HUDEP-2 (cell line): ENCODE results near the gene IGLL1.
A peak's percentile ranks its signal among the peaks of the same experiment; 100 is the strongest.
"Not testable (repeated sequence)": the region's sequence is repeated elsewhere in the genome, so short reads cannot be mapped to it uniquely, and the experiment has no call there.

Experiments
- DNase-seq, 76 experiments: peaks; one replicate each; lab custom pipeline; 2025; ENCODE audit not compliant: unreplicated experiment in 76 of 76; lab: John Stamatoyannopoulos, UW

IGLL1 gene

GRCh38 chr22:23579870-23580575 lies at the start of gene IGLL1:
Gene IGLL1, minus strand, starts transcription at chr22:23580290. Its CDS starts 100 bp downstream, at chr22:23580190.
- no peak for DNase-seq

GRCh38 chr22:23628056-23628743 lies 48.1 kb upstream of the IGLL1 start:
- DNase-seq, result not testable (repeated sequence)

- DNase-seq, result peak in 63 of 76 experiments; percentile 7 to 73 (median 45)
Measured at GRCh38 chr22:23627401-23628055, 47.4 kb upstream of the IGLL1 start.

GRCh38 chr22:23626286-23626975 lies 46.3 kb upstream of the IGLL1 start:
- DNase-seq, result no peak

GRCh38 chr22:23622634-23623033 lies 42.5 kb upstream of the IGLL1 start:
- no peak for DNase-seq

- DNase-seq, result not testable (repeated sequence)
Measured at GRCh38 chr22:23621916-23622315, 41.8 kb upstream of the IGLL1 start.

- no peak for DNase-seq
Measured at GRCh38 chr22:23621082-23621780, 41.1 kb upstream of the IGLL1 start.

- DNase-seq, result no peak
Measured at GRCh38 chr22:23613193-23613972, 33.3 kb upstream of the IGLL1 start.

GRCh38 chr22:23609983-23610781 lies 30.1 kb upstream of the IGLL1 start:
- no peak for DNase-seq

- DNase-seq, result peak in 4 of 76 experiments; percentile 2 to 14 (median 9)
Measured at GRCh38 chr22:23608583-23608982, 28.5 kb upstream of the IGLL1 start.

GRCh38 chr22:23606204-23607131 lies 26.4 kb upstream of the IGLL1 start:
- DNase-seq, result no peak

GRCh38 chr22:23604939-23605712 lies 25.0 kb upstream of the IGLL1 start:
- no peak for DNase-seq

- no peak for DNase-seq
Measured at GRCh38 chr22:23603266-23603665, 23.2 kb upstream of the IGLL1 start.

- no peak for DNase-seq
Measured at GRCh38 chr22:23598805-23599518, 18.9 kb upstream of the IGLL1 start.

GRCh38 chr22:23597576-23598268 lies 17.6 kb upstream of the IGLL1 start:
- DNase-seq, result not testable (repeated sequence)

GRCh38 chr22:23595904-23596303 lies 15.8 kb upstream of the IGLL1 start:
- not testable (repeated sequence) for DNase-seq
